Measurements from ENCODE around the gene CDC42BPG.

The CDC42BPG gene

DNA sequence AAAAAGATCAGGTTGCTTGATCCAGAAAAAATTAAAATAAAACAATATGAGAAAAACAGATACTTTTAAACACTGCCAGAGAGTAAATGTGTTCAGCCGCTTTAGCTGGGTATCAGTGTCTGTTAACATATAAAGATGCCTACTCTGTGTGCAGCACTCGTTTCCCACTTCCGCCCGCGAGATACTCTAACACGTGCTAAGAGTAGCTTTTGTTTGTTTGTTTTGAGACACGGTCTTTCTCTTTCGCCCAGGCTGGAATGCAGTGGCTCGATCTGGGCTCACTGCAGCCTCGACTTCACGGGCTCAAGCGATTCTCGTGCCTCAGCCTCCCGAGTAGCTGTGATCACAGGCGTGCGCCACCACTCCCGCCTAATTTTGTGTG lies 33.6 kb downstream of the CDC42BPG start:
- TF ChIP-seq, protein P1, sequence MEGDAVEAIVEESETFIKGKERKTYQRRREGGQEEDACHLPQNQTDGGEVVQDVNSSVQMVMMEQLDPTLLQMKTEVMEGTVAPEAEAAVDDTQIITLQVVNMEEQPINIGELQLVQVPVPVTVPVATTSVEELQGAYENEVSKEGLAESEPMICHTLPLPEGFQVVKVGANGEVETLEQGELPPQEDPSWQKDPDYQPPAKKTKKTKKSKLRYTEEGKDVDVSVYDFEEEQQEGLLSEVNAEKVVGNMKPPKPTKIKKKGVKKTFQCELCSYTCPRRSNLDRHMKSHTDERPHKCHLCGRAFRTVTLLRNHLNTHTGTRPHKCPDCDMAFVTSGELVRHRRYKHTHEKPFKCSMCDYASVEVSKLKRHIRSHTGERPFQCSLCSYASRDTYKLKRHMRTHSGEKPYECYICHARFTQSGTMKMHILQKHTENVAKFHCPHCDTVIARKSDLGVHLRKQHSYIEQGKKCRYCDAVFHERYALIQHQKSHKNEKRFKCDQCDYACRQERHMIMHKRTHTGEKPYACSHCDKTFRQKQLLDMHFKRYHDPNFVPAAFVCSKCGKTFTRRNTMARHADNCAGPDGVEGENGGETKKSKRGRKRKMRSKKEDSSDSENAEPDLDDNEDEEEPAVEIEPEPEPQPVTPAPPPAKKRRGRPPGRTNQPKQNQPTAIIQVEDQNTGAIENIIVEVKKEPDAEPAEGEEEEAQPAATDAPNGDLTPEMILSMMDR (IDR thresholded peaks at IDR 0.05; ENCODE audit: low read depth, low read length), result no peak
- H3K4me3 ChIP-seq (ENCODE audit: low read depth, low read length), result peak overlapping the region; percentile 71

DNA sequence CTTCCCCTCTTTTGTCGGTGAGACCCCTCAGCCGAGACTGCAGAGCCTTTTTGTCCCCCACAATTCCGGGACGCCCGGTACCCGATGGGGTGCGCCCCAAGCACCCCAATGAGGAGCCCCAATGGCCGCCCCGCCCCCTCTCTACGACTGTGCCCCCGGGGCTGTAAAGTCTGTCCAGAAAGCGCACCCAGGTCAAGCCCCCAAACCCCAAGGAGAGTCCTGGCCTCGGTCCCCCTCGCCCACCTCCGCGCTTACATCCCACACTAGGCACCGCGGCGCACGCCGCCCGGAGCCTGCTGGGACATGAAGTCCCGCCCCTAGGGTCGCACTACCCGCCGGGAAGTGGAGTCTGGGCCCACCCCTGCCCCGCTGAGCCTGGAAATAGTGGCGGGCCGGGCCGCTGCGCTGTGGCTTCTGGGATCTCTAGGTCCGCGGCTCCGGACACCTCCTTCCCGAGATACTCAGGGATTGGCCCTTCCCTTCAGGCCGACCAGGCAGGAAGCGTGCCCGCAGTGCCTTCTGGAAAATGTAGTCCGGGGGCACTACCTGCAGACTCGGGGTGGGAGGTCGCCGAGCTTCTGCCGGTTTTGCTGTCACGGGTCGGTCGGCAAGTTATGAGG lies 34.1 kb downstream of the CDC42BPG start, which contains the start of gene MEN1:
Gene MEN1 (minus strand): TSS at position 281 of the 620 bp plus-strand sequence. CDS start 442 bp downstream, outside the sequence.
- peak within 1 kb of the TSS; percentile 71 for H3K4me3 ChIP-seq (ENCODE audit: low read depth, low read length)

DNA sequence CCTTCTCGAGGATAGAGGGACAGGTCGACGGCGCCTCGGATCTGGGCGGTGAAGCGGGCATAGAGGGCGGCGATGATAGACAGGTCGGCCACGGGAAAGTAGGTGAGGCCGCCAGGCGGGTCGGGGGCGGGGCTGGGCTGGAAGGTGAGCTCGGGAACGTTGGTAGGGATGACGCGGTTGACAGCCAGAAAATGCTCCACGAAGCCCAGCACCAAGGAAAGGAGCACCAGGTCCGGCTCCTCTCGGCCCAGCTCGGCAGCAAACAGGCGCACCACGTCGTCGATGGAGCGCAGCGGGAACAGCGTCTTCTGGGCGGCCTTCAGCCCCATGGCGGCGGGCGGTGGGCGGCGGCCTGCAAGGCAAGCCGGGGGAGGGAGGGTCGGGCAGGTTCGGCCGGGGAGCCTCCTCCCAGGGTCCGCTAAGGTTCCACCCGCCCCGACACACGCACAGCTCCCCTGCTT lies 34.6 kb downstream of the CDC42BPG start:
- TF ChIP-seq, protein P1 (IDR thresholded peaks at IDR 0.05; ENCODE audit: low read depth, low read length), result no peak
- peak overlapping the region; percentile 71 for H3K4me3 ChIP-seq (ENCODE audit: low read depth, low read length)

More for the DNA sequence above, 34.1 kb downstream of the CDC42BPG start, which contains the start of gene MEN1:
- TF ChIP-seq, protein P1 (IDR thresholded peaks at IDR 0.05; ENCODE audit: low read depth, low read length), result no peak

DNA sequence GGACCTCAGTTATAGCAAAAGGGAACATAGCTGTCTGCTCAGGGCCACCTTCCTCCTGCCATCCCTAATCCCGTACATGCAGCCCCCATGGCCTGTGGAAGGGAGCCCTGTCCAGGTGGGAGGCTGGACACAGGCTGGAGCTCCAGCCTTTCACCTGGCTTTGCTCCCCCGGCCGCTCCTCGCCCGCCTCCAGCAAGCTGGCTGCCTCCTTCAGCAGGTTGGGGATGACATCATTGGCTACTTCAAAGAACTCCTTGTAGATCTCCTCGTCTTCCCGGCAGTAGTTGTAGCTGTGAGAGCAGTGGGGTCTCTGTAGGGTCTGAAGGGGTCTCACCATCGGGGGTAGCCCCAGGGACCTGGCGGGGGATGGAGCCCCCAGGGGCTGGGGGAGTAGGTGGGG lies 39.0 kb downstream of the CDC42BPG start:
- no peak overlapping the region for H3K4me3 ChIP-seq (ENCODE audit: low read depth, low read length)
- TF ChIP-seq, protein P1 (IDR thresholded peaks at IDR 0.05; ENCODE audit: low read depth, low read length), result no peak

DNA sequence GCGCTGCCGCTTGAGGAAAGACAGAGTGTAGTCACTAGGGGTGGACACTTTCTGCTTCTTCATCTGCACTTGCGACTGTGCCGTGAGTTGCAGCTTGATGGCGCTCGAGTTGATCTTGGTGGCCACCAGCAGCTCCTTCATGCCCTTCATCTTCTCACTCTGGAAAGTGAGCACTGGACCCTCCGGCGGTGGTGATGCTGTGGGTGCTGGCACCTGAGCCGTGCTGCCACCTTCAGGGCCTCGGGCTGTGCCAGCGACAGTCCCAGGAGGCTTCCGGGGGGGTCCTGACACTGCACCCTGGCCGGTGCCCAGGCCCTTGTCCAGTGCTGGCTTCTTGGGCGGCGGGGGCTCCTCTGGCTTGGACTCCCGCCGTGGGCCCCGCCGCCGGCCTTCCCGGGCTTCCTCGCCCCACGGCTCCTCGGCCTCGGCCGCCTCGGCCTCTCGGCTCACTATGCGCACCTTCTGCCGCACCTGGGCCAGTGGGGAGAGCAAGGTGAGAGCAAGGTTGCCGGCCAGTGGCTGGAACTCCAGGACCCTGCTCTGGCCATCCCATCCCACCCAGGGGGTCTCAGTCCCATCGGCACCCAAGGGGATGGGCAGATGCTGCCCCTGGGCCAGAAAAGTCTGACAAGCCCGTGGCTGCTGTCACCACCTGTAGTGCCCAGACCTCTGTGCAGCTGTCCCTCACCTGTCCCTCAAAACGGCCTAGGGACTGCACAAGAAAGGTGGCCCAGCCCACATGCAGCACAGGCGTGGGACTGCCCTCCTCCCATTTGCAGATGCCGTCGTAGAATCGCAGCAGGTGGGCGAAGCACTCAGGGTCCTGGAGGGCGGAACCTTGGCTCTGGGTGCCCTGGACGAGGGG lies 39.9 kb downstream of the CDC42BPG start:
- TF ChIP-seq, protein P1 (IDR thresholded peaks at IDR 0.05; ENCODE audit: low read depth, low read length), result no peak
- H3K4me3 ChIP-seq (ENCODE audit: low read depth, low read length), result no peak overlapping the region

DNA sequence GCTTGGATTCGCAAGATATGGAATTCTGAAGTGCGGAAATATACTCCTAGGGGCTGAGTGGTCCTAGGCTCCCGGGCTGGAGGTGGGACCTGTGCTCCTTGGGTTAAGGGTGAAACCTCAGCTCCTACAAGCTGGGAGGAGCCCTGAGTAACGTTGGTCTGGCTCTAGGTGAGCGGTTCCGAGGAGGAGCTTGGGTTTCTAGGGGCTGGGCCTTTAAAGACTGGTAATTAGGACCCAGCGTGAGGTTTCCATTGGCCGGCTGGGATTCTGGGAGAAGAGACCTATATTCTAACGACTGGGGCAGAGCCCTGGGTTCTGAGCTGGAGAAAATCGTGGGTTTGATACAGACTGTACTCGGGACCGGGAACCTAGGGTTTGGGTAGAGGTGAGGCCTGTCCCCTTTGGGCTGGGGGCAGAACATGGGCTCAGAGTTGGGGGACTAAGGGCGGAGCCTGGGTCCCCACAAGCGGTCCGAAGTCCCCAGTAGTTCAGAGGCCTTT lies 40.6 kb downstream of the CDC42BPG start:
- TF ChIP-seq, protein P1 (IDR thresholded peaks at IDR 0.05; ENCODE audit: low read depth, low read length), result no peak
- H3K4me3 ChIP-seq (ENCODE audit: low read depth, low read length), result peak overlapping the region; percentile 77

All from WI38 (cell line).